Tibial nerve (tissue), 4 donors: ENCODE results near the gene CST4. TPM values are rescaled to one million over a fixed set of nuclear protein-coding genes. Genes with fewer than 3 reads are reported as not detected.
"Not testable (repeated sequence)": the region's sequence is repeated elsewhere in the genome, so short reads cannot be mapped to it uniquely, and the experiment has no call there.

Source experiments
- DNase-seq, 2 donors: peaks; one replicate each; pipeline ENCODE4 v3.0.0-alpha.2; 2019; ENCODE audit warnings: low spot score in 2 of 2
- H3K27ac ChIP-seq, 4 donors: fragments of 200-600 bp; sonication (generic) in 3 of 4; one replicate each; pipeline ENCODE4 v1.5.1; 2017 to 2019; ENCODE audit warnings: mild to moderate bottlenecking in 1 of 4
- H3K27me3 ChIP-seq, 2 donors: fragments of 200-600 bp; sonication (generic) in 1 of 2; one replicate each; pipeline versions ENCODE4 v1.5.1 to v1.6.0; 2017 to 2019
- H3K36me3 ChIP-seq, 3 donors: fragments of 200-600 bp; sonication (generic); one replicate each; pipeline ENCODE4 v1.5.1; 2018 to 2019
- H3K4me1 ChIP-seq, 4 donors: fragments of 200-600 bp; sonication (generic) in 3 of 4; one replicate each; pipeline ENCODE4 v1.5.1; 2017 to 2019
- H3K4me3 ChIP-seq, 4 donors: fragments of 200-600 bp; sonication (generic) in 3 of 4; one replicate each; pipeline ENCODE4 v1.5.1; 2017 to 2019; ENCODE audit warnings: mild to moderate bottlenecking in 1 of 4, moderate library complexity in 1 of 4
- H3K9me3 ChIP-seq, 4 donors: fragments of 200-600 bp; sonication (generic) in 3 of 4; one replicate each; pipeline ENCODE4 v1.5.1; 2017 to 2019
- CTCF ChIP-seq, 5 experiments: fragments of 200-600 bp in 3 of 5; fragments of 450-650 bp in 2 of 5; sonication (generic) in 3 of 5; IDR thresholded peaks; one replicate each; pipeline ENCODE4 v1.5.1; 2016 to 2019; ENCODE audit warnings: antibody characterized with exemption in 5 of 5, mild to moderate bottlenecking in 3 of 5, moderate library complexity in 2 of 5
- EP300 ChIP-seq, 2 donors: sonication (generic); formaldehyde crosslinking; IDR thresholded peaks; one replicate each; pipeline ENCODE4 v1.6.1; 2017; ENCODE audit warnings: antibody characterized with exemption in 2 of 2, mild to moderate bottlenecking in 1 of 2
- POLR2A ChIP-seq, 2 donors: fragments of 450-650 bp; IDR thresholded peaks; one replicate each; pipeline ENCODE4 v1.6.1; 2017; ENCODE audit warnings: antibody characterized with exemption in 2 of 2, mild to moderate bottlenecking in 2 of 2, moderate library complexity in 2 of 2
- WGBS, 2 donors: methylation state at CpG; one replicate each; pipeline ENCODE4 v1.1.5; 2018; 5-methylcytosine and 5-hydroxymethylcytosine counted together
- small RNA-seq: library from RNA; depleted of rRNA; stranded (forward); fragments of <200 nt; gene quantifications from one replicate; pipeline ENCODE3, GENCODE V24; 2016
- total RNA-seq, 4 donors: library from RNA; depleted of rRNA; stranded (reverse); fragments of >200 nt; gene quantifications; one replicate each; pipeline ENCODE4 v1.1.0, GENCODE V29; 2016

The CST4 gene
- total RNA-seq, 4 donors from 2014 or later, result not detected

DNA sequence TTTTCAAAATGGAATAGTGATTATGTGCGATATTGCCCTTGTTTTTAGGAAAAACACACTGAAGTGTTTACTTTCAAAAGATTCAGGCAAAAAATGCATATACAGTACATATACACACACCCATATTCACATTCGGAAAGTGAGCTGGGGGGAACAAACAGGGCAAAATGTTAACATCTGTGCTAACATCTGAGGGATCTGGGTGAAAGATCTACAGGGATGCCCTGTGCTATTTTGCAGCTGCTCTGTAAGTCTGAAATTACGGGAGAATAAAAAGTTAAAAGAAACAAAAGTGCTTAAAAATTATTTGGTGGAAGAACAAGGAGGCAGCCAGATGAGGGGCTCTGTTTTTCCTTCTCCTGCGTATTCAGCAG lies 51.9 kb downstream of the CST4 start:
- H3K9me3 ChIP-seq, result no peaks in the 10 kb centered on the region
- peak overlapping the region; percentile 95 to 99 (median 97) for H3K27ac ChIP-seq
- no peaks in the 10 kb centered on the region for H3K27me3 ChIP-seq
- TF ChIP-seq POLR2A (IDR thresholded peaks at IDR 0.05) (no peak), CTCF (IDR thresholded peaks at IDR 0.05) (no peak), EP300 (IDR thresholded peaks at IDR 0.05) (no peak)
- peak overlapping the region; percentile 72 to 99 (median 96) for H3K4me3 ChIP-seq
- WGBS, 2 donors, result 8 to 10% methylated on average over 4 of the region's 4 CpGs
- peaks cover 0 to 68% (median 11%) of the 10 kb centered on the region in 4 donors for H3K4me1 ChIP-seq
- H3K36me3 ChIP-seq, result peaks cover 0 to 35% (median 0%) of the 10 kb centered on the region in 3 donors
- no peak for DNase-seq

- Histone ChIP-seq H3K36me3 (peaks cover 0 to 38% (median 0%) of the 10 kb centered on the region in 3 donors), H3K9me3 (no peaks in the 10 kb centered on the region), H3K4me3 (peak overlapping the region; percentile 72 to 99 (median 96)), H3K27me3 (no peaks in the 10 kb centered on the region), H3K4me1 (peaks cover 0 to 66% (median 11%) of the 10 kb centered on the region in 4 donors), H3K27ac (peak overlapping the region; percentile 95 to 99 (median 97))
- DNase-seq, result no peak
- no peak for TF ChIP-seq EP300 (IDR thresholded peaks at IDR 0.05)
- no peak for TF ChIP-seq CTCF (IDR thresholded peaks at IDR 0.05)
- no peak for TF ChIP-seq POLR2A (IDR thresholded peaks at IDR 0.05)
- 47 to 55% methylated on average over 16 to 18 of the region's 19 CpGs for WGBS, 2 donors
Measured at GRCh38 chr20:23636182-23636907, 52.5 kb downstream of the CST4 start.

GRCh38 chr20:23635768-23636090 lies 53.1 kb downstream of the CST4 start:
- WGBS, 2 donors, result 65 to 78% methylated on average over 2 of the region's 2 CpGs
- Histone ChIP-seq H3K4me3 (peak overlapping the region in 3 of 4 donors; percentile 72 to 99 (median 92)), H3K4me1 (peaks cover 0 to 65% (median 11%) of the 10 kb centered on the region in 4 donors), H3K27ac (peak overlapping the region in 3 of 4 donors; percentile 95 to 99 (median 99)), H3K36me3 (peaks cover 0 to 38% (median 0%) of the 10 kb centered on the region in 3 donors)
- DNase-seq, H3K9me3 ChIP-seq, H3K27me3 ChIP-seq: not testable (repeated sequence)

Small RNA genes lying within 50 kb of the gene (small RNA-seq; reads per million reads assigned to genes)
- not detected for gene CST2P1

Other genes starting within 250 kb of the CST4 start
- not detected for gene CSTL1, start 249.4 kb downstream of the CST4 start, total RNA-seq
- gene CST11, start 236.2 kb downstream of the CST4 start, total RNA-seq, result not detected
- not detected for gene CST8, start 197.9 kb downstream of the CST4 start, total RNA-seq
- not detected for gene CST9L, start 120.6 kb downstream of the CST4 start, total RNA-seq
- under 1 TPM in 1 of 4 donors, not detected in 3; 0.44 TPM for gene CST9, start 83.1 kb downstream of the CST4 start, total RNA-seq
- gene CST3, start 51.1 kb downstream of the CST4 start, total RNA-seq, result 1,000 to 10,000 TPM in 3 of 4 donors, 100 to 1,000 TPM in 1; 870 to 2,325 (median 1,540) TPM
- gene CST1, start 61.9 kb upstream of the CST4 start, total RNA-seq, result 10 to 100 TPM in 1 of 4 donors, 1 to 10 TPM in 2, not detected in 1; 2.2 to 11.0 (median 3.3) TPM
- gene CST2, start 137.7 kb upstream of the CST4 start, total RNA-seq, result 1 to 10 TPM in 1 of 4 donors, under 1 TPM in 1, not detected in 2; 0.98 to 2.4 TPM
- gene CST5, start 190.7 kb upstream of the CST4 start, total RNA-seq, result not detected